HCT116 (cell line): ENCODE measurements around the gene TATDN2. TPM values are rescaled to one million over a fixed set of nuclear protein-coding genes. Genes with fewer than 3 reads are reported as not detected.

Experiments
- ATAC-seq: fragments of 200-7000 bp; cut with Tn5 transposase; 2 replicates; pipeline ENCODE4 v1.9.1; 2020; ENCODE audit warnings: mild to moderate bottlenecking, moderate library complexity
- BruUV-seq: library from RNA; stranded (reverse); fragments of 400-500 nt; replicated peaks from 2 replicates; lab custom pipeline; 2021; lab: Mats Ljungman, UMichigan
- CTCF ChIA-PET: fragments of 300-600 bp; sonication (Branson Sonifier 250); formaldehyde crosslinking; loops from one replicate; lab custom pipeline; 2021; ENCODE audit warnings: antibody characterized with exemption; lab: Charles Lee
- POLR2A ChIA-PET: fragments of 300-600, 350-600 bp; sonication (Branson Sonifier 250); formaldehyde crosslinking; loops from one replicate; lab custom pipeline; 2021; ENCODE audit warnings: antibody characterized with exemption; lab: Charles Lee
- RAD21 ChIA-PET, 2 experiments: fragments of 300-600 bp; sonication (Branson Sonifier 250); formaldehyde crosslinking; loops; one replicate each; lab custom pipeline; 2023; ENCODE audit warnings: low total read pairs in 2 of 2; ENCODE audit not compliant: uncharacterized antibody in 2 of 2, unreplicated experiment in 2 of 2, low non-redundant PET in 1 of 2; lab: Charles Lee
- DNase-seq: peaks from one replicate; pipeline ENCODE4 v3.0.0-alpha.2; 2010; ENCODE audit warnings: low read depth, low spot score
- H2AFZ ChIP-seq: fragments of 200-600 bp; shearing (Covaris generic), sonication (generic); 2 replicates; pipeline ENCODE4 v1.6.1; 2017; ENCODE audit warnings: low read depth, mixed run types, mixed read lengths, antibody characterized with exemption, low read length; ENCODE audit not compliant: poor library complexity, severe bottlenecking
- H3K27ac ChIP-seq: 2 replicates; pipeline ENCODE4 v1.5.1; 2012; ENCODE audit warnings: low read depth, low read length
- H3K27me3 ChIP-seq: fragments of 200-600 bp; sonication (generic); 2 replicates; pipeline ENCODE4 v1.6.1; 2016; ENCODE audit warnings: mixed run types, low read length, mixed read lengths; ENCODE audit not compliant: insufficient read depth
- H3K36me3 ChIP-seq, 2 experiments: fragments of 200-500 bp in 1 of 2; fragments of 200-600 bp in 1 of 2; sonication (Bioruptor generic) in 1 of 2; sonication (generic) in 1 of 2; 2 replicates each; pipeline versions ENCODE4 v1.5.1 to v1.6.1; 2014 to 2016; ENCODE audit warnings: low read length in 2 of 2, inconsistent platforms in 1 of 2, mixed read lengths in 1 of 2, mixed run types in 1 of 2; ENCODE audit not compliant: insufficient read depth in 2 of 2, control insufficient read depth in 1 of 2
- H3K4me1 ChIP-seq, 2 experiments: fragments of 200-600 bp in 1 of 2; sonication (generic) in 1 of 2; 2 replicates each; pipeline versions ENCODE4 v1.5.1 to v1.6.1; 2012 to 2017; ENCODE audit warnings: low read length in 2 of 2, inconsistent platforms in 1 of 2, mild to moderate bottlenecking in 1 of 2, mixed read lengths in 1 of 2, mixed run types in 1 of 2, moderate library complexity in 1 of 2; ENCODE audit not compliant: insufficient read depth in 2 of 2, control insufficient read depth in 1 of 2
- H3K4me2 ChIP-seq: fragments of 200-600 bp; sonication (generic); 2 replicates; pipeline ENCODE4 v1.6.1; 2017; ENCODE audit warnings: mixed run types, low read length, mixed read lengths
- H3K4me3 ChIP-seq, 2 experiments: fragments of 200-600 bp in 1 of 2; sonication (generic) in 1 of 2; replicated peaks in 1 of 2; 2 replicates each; pipeline ENCODE4 v1.5.1; 2011 to 2016; ENCODE audit warnings: low read length in 2 of 2, control low read depth in 1 of 2, low read depth in 1 of 2, mild to moderate bottlenecking in 1 of 2, mixed read lengths in 1 of 2, mixed run types in 1 of 2
- H3K79me2 ChIP-seq: fragments of 200-600 bp; sonication (generic); 2 replicates; pipeline ENCODE4 v1.6.1; 2017; ENCODE audit warnings: mild to moderate bottlenecking, mixed run types, low read length, moderate library complexity, mixed read lengths; ENCODE audit not compliant: insufficient read depth
- H3K9ac ChIP-seq: fragments of 200-600 bp; sonication (generic); 2 replicates; pipeline ENCODE4 v1.6.1; 2016; ENCODE audit warnings: low read length, mixed read lengths
- H3K9me2 ChIP-seq: fragments of 200-600 bp; sonication (generic), shearing (Covaris generic); 2 replicates; pipeline ENCODE4 v1.6.1; 2017; ENCODE audit warnings: mixed run types, mild to moderate bottlenecking, moderate library complexity; ENCODE audit not compliant: insufficient read depth
- H3K9me3 ChIP-seq, 2 experiments: fragments of 200-500 bp in 1 of 2; fragments of 200-600 bp in 1 of 2; sonication (Bioruptor generic) in 1 of 2; sonication (generic) in 1 of 2; 2 replicates each; pipeline ENCODE4 v1.6.1; 2014 to 2017; ENCODE audit warnings: low read length in 2 of 2, mixed read lengths in 2 of 2, inconsistent platforms in 1 of 2, low read depth in 1 of 2, mild to moderate bottlenecking in 1 of 2, mixed run types in 1 of 2, moderate library complexity in 1 of 2; ENCODE audit not compliant: control insufficient read depth in 1 of 2, insufficient read depth in 1 of 2
- H4K20me1 ChIP-seq: fragments of 200-600 bp; sonication (generic), shearing (Covaris generic); 2 replicates; pipeline ENCODE4 v1.6.1; 2017; ENCODE audit warnings: mixed run types, mild to moderate bottlenecking, moderate library complexity; ENCODE audit not compliant: insufficient read depth
- CBX3 ChIP-seq: IDR thresholded peaks from 2 replicates; pipeline ENCODE4 v1.6.1; 2012; ENCODE audit warnings: low read depth
- CEBPB ChIP-seq: IDR thresholded peaks from 2 replicates; pipeline ENCODE4 v1.6.1; 2012; ENCODE audit warnings: low read depth
- EGR1 ChIP-seq: IDR thresholded peaks from 2 replicates; pipeline ENCODE4 v1.6.1; 2012; ENCODE audit warnings: low read depth
- ELF1 ChIP-seq: IDR thresholded peaks from 2 replicates; pipeline ENCODE4 v1.6.1; 2012; ENCODE audit warnings: low read depth, borderline replicate concordance
- RAD21 ChIP-seq: IDR thresholded peaks from 2 replicates; pipeline ENCODE4 v1.6.1; 2012; ENCODE audit warnings: low read depth, mild to moderate bottlenecking
- SP1 ChIP-seq: IDR thresholded peaks from 2 replicates; pipeline ENCODE4 v1.6.1; 2012; ENCODE audit warnings: low read depth
- SRF ChIP-seq: IDR thresholded peaks from 2 replicates; pipeline ENCODE4 v1.6.1; 2012; ENCODE audit warnings: low read depth
- TCF7L2 ChIP-seq: IDR thresholded peaks from 2 replicates; pipeline ENCODE4 v1.7.0; 2011; ENCODE audit warnings: borderline replicate concordance, inconsistent platforms; ENCODE audit not compliant: insufficient read depth, insufficient read length; ENCODE audit errors: extremely low read depth
- YY1 ChIP-seq: IDR thresholded peaks from 2 replicates; pipeline ENCODE4 v1.6.1; 2011; ENCODE audit warnings: low read length, low read depth, moderate library complexity, mild to moderate bottlenecking; ENCODE audit not compliant: insufficient replicate concordance; ENCODE audit errors: extremely low read depth
- ZFX ChIP-seq: fragments of 450-650 bp; IDR thresholded peaks from 2 replicates; pipeline ENCODE4 v1.6.1; 2017
- ZNF274 ChIP-seq: fragments of 200-500 bp; sonication (Bioruptor generic); IDR thresholded peaks from 2 replicates; pipeline ENCODE4 v1.6.1; 2014; ENCODE audit warnings: mild to moderate bottlenecking, low read depth, low read length, inconsistent platforms
- intact Hi-C: fragments of 100-400 bp; cut with micrococcal nuclease; formaldehyde crosslinking; loops from 2 replicates; pipeline ENCODE4 v1.10.0; 2022
- total RNA-seq: library from RNA; stranded (reverse); gene quantifications from one replicate; pipeline ENCODE4 v1.2.1, GENCODE V29; 2021; ENCODE audit not compliant: unreplicated experiment

Gene TATDN2
- total RNA-seq, 1 experiment from 2014 or later, result 26.8 TPM

GRCh38 chr3:10306156-10306555, 57.9 kb downstream of the TATDN2 start (continued):
- TF ChIP-seq ELF1, result no peak
- no peak for TF ChIP-seq TCF7L2
- TF ChIP-seq RAD21, result no peak
- TF ChIP-seq CBX3, result no peak
- no peak for TF ChIP-seq SP1
- no peak for TF ChIP-seq ZNF274
- no peak for TF ChIP-seq YY1
- TF ChIP-seq CEBPB, result no peak

GRCh38 chr3:10308678-10309077, 60.4 kb downstream of the TATDN2 start:
- Histone ChIP-seq H4K20me1 (no peaks in the 10 kb centered on the region), H3K9me2 (no peaks in the 10 kb centered on the region), H3K4me3 (no peak overlapping the region), H3K79me2 (no peaks in the 10 kb centered on the region; the same call in 1 of the 2 replicates), H2AFZ (no peak overlapping the region), H3K4me1 (no peaks in the 10 kb centered on the region), H3K27ac (no peak overlapping the region), H3K27me3 (no peaks in the 10 kb centered on the region), H3K9me3 (no peaks in the 10 kb centered on the region), H3K4me2 (no peak overlapping the region), H3K9ac (no peak overlapping the region), H3K36me3 (peaks cover 46 to 60% of the 10 kb centered on the region in 2 experiments)
- ChIA-PET RAD21 (no interaction called here), CTCF (no interaction called here), POLR2A (interaction anchor here (0.7 kb wide), 1 partner anchor 86 kb away, joined by 3 read pairs; no protein-coding TSS in a partner anchor)
- ATAC-seq, result no peak
- BruUV-seq, result no TSS peak
- no peak for DNase-seq
- intact Hi-C loops, result no loop called here
- TF ChIP-seq EGR1 (no peak), SRF (no peak), ZNF274 (no peak), ZFX (no peak), ELF1 (no peak)
